ENCODE data around the gene ACBD6. TPM values are rescaled to one million over a fixed set of nuclear protein-coding genes. Genes with fewer than 3 reads are reported as not detected.

ACBD6 gene
- total RNA-seq, 1 experiment from 2014 or later: 136 TPM

DNA sequence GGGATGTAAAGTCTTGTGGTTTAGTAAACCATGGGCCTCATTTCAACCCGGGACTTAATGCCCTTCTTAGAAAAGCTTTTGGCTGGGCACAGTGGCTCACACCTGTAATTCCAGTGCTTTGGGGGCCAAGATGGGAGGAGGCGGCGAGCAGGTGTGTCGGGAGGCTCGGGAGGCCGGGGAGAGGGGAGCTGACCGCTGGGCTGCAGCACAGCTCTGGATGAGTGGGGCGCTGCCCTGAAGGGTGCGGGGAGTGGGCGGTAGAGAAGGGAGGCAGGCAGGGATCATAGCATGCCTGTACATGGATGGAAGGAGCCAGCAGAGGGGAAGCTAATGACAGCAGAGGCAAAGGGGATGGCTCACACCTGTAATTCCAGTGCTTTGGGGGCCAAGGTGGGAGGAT lies 241.3 kb downstream of the ACBD6 start:
- H3K27me3 Mint-ChIP-seq (ENCODE audit: insufficient read depth, unreplicated experiment): peaks cover 43% of the 10 kb centered on the region
- DNase-seq (ENCODE audit: unreplicated experiment): no peak
- peaks cover 6% of the 10 kb centered on the region for H3K36me3 Mint-ChIP-seq (ENCODE audit: insufficient read depth, unreplicated experiment)
- TF ChIP-seq, protein P1, sequence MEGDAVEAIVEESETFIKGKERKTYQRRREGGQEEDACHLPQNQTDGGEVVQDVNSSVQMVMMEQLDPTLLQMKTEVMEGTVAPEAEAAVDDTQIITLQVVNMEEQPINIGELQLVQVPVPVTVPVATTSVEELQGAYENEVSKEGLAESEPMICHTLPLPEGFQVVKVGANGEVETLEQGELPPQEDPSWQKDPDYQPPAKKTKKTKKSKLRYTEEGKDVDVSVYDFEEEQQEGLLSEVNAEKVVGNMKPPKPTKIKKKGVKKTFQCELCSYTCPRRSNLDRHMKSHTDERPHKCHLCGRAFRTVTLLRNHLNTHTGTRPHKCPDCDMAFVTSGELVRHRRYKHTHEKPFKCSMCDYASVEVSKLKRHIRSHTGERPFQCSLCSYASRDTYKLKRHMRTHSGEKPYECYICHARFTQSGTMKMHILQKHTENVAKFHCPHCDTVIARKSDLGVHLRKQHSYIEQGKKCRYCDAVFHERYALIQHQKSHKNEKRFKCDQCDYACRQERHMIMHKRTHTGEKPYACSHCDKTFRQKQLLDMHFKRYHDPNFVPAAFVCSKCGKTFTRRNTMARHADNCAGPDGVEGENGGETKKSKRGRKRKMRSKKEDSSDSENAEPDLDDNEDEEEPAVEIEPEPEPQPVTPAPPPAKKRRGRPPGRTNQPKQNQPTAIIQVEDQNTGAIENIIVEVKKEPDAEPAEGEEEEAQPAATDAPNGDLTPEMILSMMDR (IDR thresholded peaks at IDR 0.05; ENCODE audit: unreplicated experiment): no peak
- CTCF ChIA-PET: interaction anchor here (0.6 to 3.1 kb wide), 13 partner anchors 8 to 378 kb away, joined by 3 to 28 read pairs (median 4); no protein-coding TSS in a partner anchor
- no peak overlapping the region for H3K27ac Mint-ChIP-seq (ENCODE audit: low read depth, unreplicated experiment)
- no TSS peak for BruUV-seq (replicated peaks)
- no peaks in the 10 kb centered on the region for H3K9me3 Mint-ChIP-seq (ENCODE audit: unreplicated experiment)
- no peaks in the 10 kb centered on the region for H3K4me1 Mint-ChIP-seq (ENCODE audit: insufficient read depth, unreplicated experiment)
- intact Hi-C loops (cut with micrococcal nuclease): no loop called here
- POLR2A ChIA-PET: interaction anchor here (0.5 to 2.2 kb wide), 6 partner anchors 10 to 705 kb away, joined by 3 to 8 read pairs (median 4); no protein-coding TSS in a partner anchor
- no peak overlapping the region for H3K4me3 Mint-ChIP-seq (ENCODE audit: unreplicated experiment)

DNA sequence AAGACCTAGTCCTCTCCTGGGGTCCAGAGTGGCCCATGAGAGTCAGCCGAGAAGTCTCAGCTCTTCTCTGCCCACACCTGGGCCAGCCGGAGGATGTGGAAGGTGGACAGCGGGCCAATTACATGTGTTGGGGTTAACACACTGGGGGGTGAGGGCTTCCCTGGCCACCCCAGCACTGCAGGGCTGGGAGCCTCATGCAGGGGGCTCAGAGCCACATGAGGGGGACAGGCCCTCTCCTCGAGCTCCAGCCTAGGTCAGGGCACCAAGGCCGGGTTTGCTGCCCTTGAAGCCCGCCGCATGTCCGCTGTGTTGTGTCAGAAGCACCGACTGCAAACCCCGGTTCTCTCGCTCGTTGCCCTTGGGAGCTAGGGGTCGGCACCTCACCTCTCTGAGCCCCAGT lies 241.8 kb downstream of the ACBD6 start:
- ChIA-PET POLR2A (interaction anchor here (0.6 to 2.2 kb wide), 5 partner anchors 10 to 706 kb away, joined by 4 to 8 read pairs (median 4); no protein-coding TSS in a partner anchor), CTCF (interaction anchor here (0.6 to 3.1 kb wide), 8 partner anchors 8 to 377 kb away, joined by 3 to 28 read pairs (median 6); no protein-coding TSS in a partner anchor)
- H3K36me3 Mint-ChIP-seq (ENCODE audit: insufficient read depth, unreplicated experiment): peaks cover 6% of the 10 kb centered on the region
- no peak for DNase-seq (ENCODE audit: unreplicated experiment)
- H3K4me1 Mint-ChIP-seq (ENCODE audit: insufficient read depth, unreplicated experiment): no peaks in the 10 kb centered on the region
- H3K4me3 Mint-ChIP-seq (ENCODE audit: unreplicated experiment): no peak overlapping the region
- no peaks in the 10 kb centered on the region for H3K9me3 Mint-ChIP-seq (ENCODE audit: unreplicated experiment)
- TF ChIP-seq, protein P1 (IDR thresholded peaks at IDR 0.05; ENCODE audit: unreplicated experiment): no peak
- H3K27me3 Mint-ChIP-seq (ENCODE audit: insufficient read depth, unreplicated experiment): peaks cover 43% of the 10 kb centered on the region
- intact Hi-C loops (cut with micrococcal nuclease): no loop called here
- H3K27ac Mint-ChIP-seq (ENCODE audit: low read depth, unreplicated experiment): no peak overlapping the region
- BruUV-seq (replicated peaks): no TSS peak

DNA sequence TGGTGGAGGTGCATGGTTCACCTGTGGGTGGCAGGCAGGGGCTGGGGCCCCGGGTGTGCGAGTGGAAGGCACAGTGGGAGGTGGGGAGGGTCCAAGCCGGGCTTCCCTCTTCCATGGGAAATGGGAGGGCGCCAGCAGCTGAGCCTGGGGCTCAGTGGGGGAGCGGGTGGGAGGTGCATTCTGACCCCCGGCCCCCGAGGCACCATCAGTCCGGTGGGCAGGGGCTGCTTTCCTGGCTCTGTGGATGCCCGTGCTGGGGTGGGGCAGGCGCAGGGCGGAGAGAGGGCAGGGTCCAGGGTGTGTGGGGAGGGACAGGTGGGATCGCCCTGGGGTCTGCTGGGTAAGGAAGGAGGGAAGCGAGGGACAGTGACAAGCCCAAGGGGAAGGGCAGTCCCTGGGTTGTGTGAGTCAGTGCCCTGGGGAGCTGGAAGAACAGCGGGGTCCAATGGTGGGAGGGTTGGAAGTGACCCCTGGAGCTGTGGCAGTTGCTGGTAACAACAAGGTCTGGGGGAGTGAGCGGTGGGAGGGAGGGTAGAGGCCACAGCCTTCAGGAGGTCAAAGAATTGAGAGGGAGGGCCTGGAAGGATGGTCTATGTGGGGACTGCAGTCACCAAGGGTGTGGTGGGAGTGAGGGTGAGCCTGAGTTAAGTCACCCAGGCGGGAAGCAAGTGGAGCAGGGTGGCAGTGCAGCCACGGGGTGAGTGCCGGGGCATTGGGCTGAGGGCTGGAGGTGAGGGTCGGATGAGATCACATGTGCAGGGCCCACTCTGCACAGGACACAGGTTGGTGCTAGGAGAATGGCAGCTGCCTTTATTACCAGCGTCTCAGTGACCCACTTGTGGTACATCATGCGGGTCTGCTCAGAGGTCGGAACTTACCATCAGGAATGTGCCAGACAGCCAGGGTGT lies 242.7 kb downstream of the ACBD6 start:
- CTCF ChIA-PET: interaction anchor here (0.7 to 3.1 kb wide), 7 partner anchors 7 to 333 kb away, joined by 3 to 28 read pairs (median 4); no protein-coding TSS in a partner anchor
- Mint-ChIP-seq H3K36me3 (ENCODE audit: insufficient read depth, unreplicated experiment) (peaks cover 2% of the 10 kb centered on the region), H3K27ac (ENCODE audit: low read depth, unreplicated experiment) (peak overlapping the region; percentile 52), H3K4me3 (ENCODE audit: unreplicated experiment) (no peak overlapping the region), H3K4me1 (ENCODE audit: insufficient read depth, unreplicated experiment) (no peaks in the 10 kb centered on the region), H3K27me3 (ENCODE audit: insufficient read depth, unreplicated experiment) (peaks cover 43% of the 10 kb centered on the region), H3K9me3 (ENCODE audit: unreplicated experiment) (no peaks in the 10 kb centered on the region)
- POLR2A ChIA-PET: interaction anchor here (0.7 to 1.3 kb wide), 3 partner anchors 18 to 218 kb away, joined by 3 to 4 read pairs (median 3); no protein-coding TSS in a partner anchor
- BruUV-seq (replicated peaks): no TSS peak
- no peak for DNase-seq (ENCODE audit: unreplicated experiment)
- TF ChIP-seq, protein P1 (IDR thresholded peaks at IDR 0.05; ENCODE audit: unreplicated experiment): no peak
- intact Hi-C loops (cut with micrococcal nuclease): loop anchor here (10.0 kb wide), 1 partner anchor 605 kb away; no protein-coding TSS in a partner anchor

DNA sequence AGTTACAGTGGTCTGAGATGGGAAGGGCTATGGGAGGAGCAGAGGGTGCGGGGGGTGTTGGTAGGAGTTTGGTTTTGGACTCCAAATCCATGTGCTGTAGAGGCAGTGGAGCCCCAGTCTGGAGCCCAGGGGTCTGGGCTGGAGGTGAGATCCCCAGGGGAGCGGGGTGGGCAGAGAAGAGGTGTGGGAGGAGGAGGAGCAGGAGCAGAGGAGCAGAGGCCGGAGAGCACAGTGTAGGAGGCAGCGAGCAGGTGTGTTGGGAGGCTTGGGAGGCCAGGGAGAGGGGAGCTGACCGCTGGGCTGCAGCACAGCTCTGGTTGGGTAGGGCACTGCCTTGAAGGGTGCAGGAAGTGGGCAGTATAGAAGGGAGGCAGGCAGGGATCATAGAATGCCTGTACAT lies 243.4 kb downstream of the ACBD6 start:
- DNase-seq (ENCODE audit: unreplicated experiment): no peak
- no TSS peak for BruUV-seq (replicated peaks)
- Mint-ChIP-seq H3K27ac (ENCODE audit: low read depth, unreplicated experiment) (peak overlapping the region; percentile 52), H3K4me1 (ENCODE audit: insufficient read depth, unreplicated experiment) (no peaks in the 10 kb centered on the region), H3K4me3 (ENCODE audit: unreplicated experiment) (no peak overlapping the region), H3K9me3 (ENCODE audit: unreplicated experiment) (no peaks in the 10 kb centered on the region), H3K36me3 (ENCODE audit: insufficient read depth, unreplicated experiment) (no peaks in the 10 kb centered on the region), H3K27me3 (ENCODE audit: insufficient read depth, unreplicated experiment) (peaks cover 43% of the 10 kb centered on the region)
- intact Hi-C loops (cut with micrococcal nuclease): loop anchor here (10.0 kb wide), 1 partner anchor 606 kb away; no protein-coding TSS in a partner anchor
- TF ChIP-seq, protein P1 (IDR thresholded peaks at IDR 0.05; ENCODE audit: unreplicated experiment): no peak
- CTCF ChIA-PET: interaction anchor here (0.7 to 1.4 kb wide), 4 partner anchors 12 to 224 kb away, joined by 3 to 4 read pairs (median 4); no protein-coding TSS in a partner anchor
- POLR2A ChIA-PET: interaction anchor here (0.7 to 1.3 kb wide), 2 partner anchors 18 to 206 kb away, joined by 3 read pairs; no protein-coding TSS in a partner anchor
